Nucleus accumbens (tissue), 56 donors: ENCODE measurements around the gene IL1RAPL1.
A peak's percentile ranks its signal among the peaks of the same experiment; 100 is the strongest.
"Not testable (repeated sequence)": the region's sequence is repeated elsewhere in the genome, so short reads cannot be mapped to it uniquely, and the experiment has no call there.

Source experiments
- DNase-seq, 56 donors: peaks; one replicate each; lab custom pipeline; 2025; lab: John Stamatoyannopoulos, UW

The IL1RAPL1 gene

GRCh38 chrX:28757290-28757689 is 170.0 kb downstream of the IL1RAPL1 start:
- DNase-seq: no peak

DNA sequence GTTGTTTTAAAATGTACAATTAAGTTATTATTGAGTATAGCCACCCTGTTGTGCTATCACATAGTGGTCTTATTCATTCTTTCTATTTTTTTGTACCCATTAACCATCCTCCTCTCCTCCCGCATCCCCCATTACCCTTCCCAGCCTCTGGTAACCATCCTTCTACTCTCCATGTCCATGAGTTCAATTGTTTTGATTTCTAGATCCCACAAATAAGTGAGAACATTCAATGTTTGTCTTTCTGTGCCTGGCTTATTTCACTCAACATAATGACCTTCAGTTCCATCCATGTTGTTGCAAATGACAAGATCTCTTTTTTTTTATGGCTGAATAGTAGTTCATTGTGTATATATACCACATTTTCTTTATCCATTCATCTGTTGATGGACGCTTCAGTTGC is 179.3 kb downstream of the IL1RAPL1 start:
- DNase-seq: peak in 10 of 56 donors; percentile 0 to 18 (median 0)

GRCh38 chrX:28773807-28774206 is 186.6 kb downstream of the IL1RAPL1 start:
- no peak for DNase-seq

GRCh38 chrX:28787206-28787605 is 200.0 kb downstream of the IL1RAPL1 start:
- DNase-seq: peak in 1 of 56 donors; percentile 0

GRCh38 chrX:28800671-28801070 is 213.4 kb downstream of the IL1RAPL1 start:
- not testable (repeated sequence) for DNase-seq

GRCh38 chrX:28802625-28803024 is 215.4 kb downstream of the IL1RAPL1 start:
- no peak for DNase-seq

DNA sequence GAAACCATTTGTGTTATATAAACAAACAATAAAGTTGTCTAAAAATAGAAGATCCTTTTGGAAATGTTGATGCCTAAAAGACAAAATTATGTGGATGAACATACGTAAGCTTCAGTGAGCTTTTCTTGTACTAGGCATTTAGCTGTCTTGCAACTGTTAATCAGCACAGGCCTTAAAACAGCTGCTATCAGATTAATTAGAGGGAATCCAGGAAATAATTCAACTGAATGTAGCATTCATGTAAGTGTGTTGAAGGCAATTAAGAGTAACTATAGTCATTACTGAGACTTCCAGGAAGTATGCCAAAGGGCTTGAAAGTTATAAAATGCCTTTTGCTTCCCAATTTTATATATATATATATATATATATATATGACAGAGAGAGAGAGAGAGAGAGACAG is 248.7 kb downstream of the IL1RAPL1 start:
- DNase-seq: no peak

DNA sequence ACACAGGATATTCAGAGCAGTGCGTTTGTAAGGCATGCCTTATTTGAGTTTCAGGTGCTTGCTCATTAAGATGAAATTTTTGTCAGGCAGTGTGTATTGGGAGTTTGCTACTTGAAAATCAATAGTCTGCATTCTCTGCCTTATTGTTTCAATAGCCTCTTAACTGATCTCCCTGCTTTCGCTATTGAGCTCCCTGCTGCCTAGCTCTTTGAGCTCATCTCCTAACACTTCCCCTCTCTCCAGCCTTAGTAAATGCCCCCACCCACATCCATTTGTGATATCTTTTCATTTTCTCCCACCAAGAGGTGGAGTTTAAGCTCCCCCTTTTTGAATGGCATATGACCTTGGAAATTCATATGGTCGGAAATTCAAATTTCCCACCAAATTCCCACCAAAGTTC is 256.6 kb downstream of the IL1RAPL1 start:
- no peak for DNase-seq

- DNase-seq: peak in 53 of 56 donors; percentile 0 to 87 (median 63)
Measured at GRCh38 chrX:28847423-28847822, 260.2 kb downstream of the IL1RAPL1 start.

- no peak for DNase-seq
Measured at GRCh38 chrX:28848707-28849106, 261.5 kb downstream of the IL1RAPL1 start.

- DNase-seq: peak in 5 of 56 donors; percentile 1 to 9 (median 6)
Measured at GRCh38 chrX:28850955-28851354, 263.7 kb downstream of the IL1RAPL1 start.

GRCh38 chrX:28851871-28852270 is 264.6 kb downstream of the IL1RAPL1 start:
- no peak for DNase-seq

DNA sequence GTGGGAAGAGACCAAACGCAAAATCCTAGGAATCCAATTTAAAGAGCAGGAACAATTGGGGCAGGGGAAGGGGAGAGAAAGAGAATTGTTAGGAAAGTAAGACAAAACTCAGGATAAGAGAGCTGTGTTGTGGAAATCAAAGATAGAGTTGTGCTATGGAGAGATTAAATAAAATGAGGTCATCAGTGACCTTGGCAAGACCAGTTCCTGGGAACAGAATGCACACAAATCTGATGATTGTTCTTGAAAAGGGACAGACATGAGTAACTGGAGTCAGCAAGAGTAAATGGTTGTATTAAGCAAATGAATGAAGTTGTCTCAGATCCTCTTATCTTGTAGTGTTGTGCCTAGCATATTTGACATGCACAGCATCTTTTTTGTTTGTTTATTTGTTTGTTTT is 267.4 kb downstream of the IL1RAPL1 start:
- no peak for DNase-seq

- DNase-seq: peak in 7 of 56 donors; percentile 0 to 7 (median 4)
Measured at GRCh38 chrX:28876408-28876807, 289.2 kb downstream of the IL1RAPL1 start.

- DNase-seq: no peak
Measured at GRCh38 chrX:28876901-28877300, 289.7 kb downstream of the IL1RAPL1 start.

- DNase-seq: no peak
Measured at GRCh38 chrX:28880136-28880535, 292.9 kb downstream of the IL1RAPL1 start.

DNA sequence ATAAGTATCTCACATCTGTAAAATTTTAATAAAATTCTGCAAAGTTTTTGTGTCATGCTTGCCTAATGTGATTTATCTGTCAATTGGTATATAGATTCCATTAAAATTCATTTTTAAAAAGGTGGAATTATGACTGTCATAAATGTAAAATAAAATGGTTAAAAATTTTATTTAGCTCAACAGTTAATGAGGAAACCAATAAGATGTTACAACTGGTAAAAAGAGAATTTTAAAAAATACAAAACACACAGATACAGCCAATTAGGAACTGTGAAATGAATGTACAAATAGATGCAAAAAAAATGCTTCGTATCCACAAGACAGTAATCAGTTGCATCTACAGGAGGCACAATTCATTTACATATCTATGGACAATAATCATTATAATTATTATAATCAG is 297.6 kb downstream of the IL1RAPL1 start:
- no peak for DNase-seq

DNA sequence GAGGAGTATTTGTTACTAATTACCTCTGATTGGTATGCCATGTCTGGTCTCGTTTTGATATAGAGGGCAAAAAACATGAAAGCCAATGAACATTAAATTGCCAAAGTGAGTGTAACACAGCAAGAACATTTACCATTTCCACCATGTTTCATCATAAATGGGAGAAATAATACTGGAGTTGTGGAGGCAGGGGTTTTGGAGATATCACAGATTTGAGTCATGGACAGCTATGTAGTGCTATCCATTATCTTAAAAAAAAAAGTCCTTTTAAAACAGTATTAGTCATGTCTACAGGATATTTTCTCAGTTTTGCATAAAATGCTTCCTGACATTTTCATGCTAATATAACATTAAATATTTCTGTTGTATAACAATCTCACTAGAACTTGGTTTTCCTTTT is 301.2 kb downstream of the IL1RAPL1 start:
- DNase-seq: no peak

DNA sequence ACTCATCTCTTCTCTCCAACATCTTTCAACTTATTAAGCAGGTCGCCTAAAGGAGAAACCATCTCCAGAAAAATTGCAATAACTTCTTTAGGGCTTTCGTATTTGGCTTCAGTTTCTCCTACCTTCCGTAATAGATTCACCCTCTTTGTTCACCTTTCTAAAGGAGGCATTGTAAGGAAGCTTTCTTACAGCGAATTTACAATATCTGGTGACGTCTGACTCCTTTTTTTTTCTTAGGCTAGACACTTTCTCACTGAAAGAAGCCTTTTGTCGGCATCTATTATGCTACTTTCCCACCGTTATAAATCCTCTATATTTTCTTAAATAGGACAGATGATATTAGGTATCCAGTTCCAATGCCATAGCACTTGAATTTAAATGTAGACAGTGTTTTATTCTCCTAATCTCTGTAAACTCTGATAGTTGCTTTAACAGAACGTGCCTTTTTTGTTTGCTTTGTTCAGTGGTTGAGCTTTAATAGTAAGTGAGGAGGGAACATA is 302.4 kb downstream of the IL1RAPL1 start:
- no peak for DNase-seq

DNA sequence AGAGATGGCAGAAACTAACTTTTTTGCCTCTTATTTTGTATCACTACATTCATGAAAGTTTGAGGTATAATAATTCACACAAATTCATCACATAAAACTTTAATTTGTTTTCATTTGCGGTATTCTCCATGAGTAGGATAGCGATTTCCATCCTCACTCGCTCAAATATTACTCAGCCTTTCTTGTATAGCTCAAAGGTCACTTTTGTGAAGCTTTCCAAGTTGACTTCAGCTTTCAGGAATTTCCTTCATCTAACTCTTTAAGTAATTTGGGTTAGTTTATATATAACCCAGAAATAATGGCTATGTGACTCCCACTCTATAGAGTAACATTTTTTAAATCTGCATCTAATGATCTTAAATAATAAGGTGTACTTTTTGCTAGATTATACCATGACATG is 314.4 kb downstream of the IL1RAPL1 start:
- no peak for DNase-seq

- DNase-seq: no peak
Measured at GRCh38 chrX:28910487-28910886, 323.2 kb downstream of the IL1RAPL1 start.

GRCh38 chrX:28920153-28920943 is 333.1 kb downstream of the IL1RAPL1 start:
- peak in 8 of 56 donors; percentile 0 to 8 (median 4) for DNase-seq
